HG03571 (cell line): ENCODE measurements around the gene ADAMTS15.

Experiments
- ATAC-seq: cut with Tn5 transposase; IDR thresholded peaks from one replicate; pipeline ENCODE4 v1.9.1; 2021; ENCODE audit not compliant: unreplicated experiment

Gene ADAMTS15

GRCh38 chr11:130458410-130458729 lies 9.9 kb downstream of the ADAMTS15 start:
- ATAC-seq: no peak

- no peak for ATAC-seq
Observed at GRCh38 chr11:130459521-130459920, 11.1 kb downstream of the ADAMTS15 start.

GRCh38 chr11:130462101-130462885 lies 13.8 kb downstream of the ADAMTS15 start:
- ATAC-seq: no peak

GRCh38 chr11:130462931-130463330 lies 14.5 kb downstream of the ADAMTS15 start:
- no peak for ATAC-seq

- ATAC-seq: no peak
Observed at GRCh38 chr11:130464291-130464812, 15.9 kb downstream of the ADAMTS15 start.

- ATAC-seq: no peak
Observed at GRCh38 chr11:130465263-130465662, 16.8 kb downstream of the ADAMTS15 start.

- ATAC-seq: no peak
Observed at GRCh38 chr11:130467116-130467900, 18.9 kb downstream of the ADAMTS15 start.

GRCh38 chr11:130469181-130469580 lies 20.7 kb downstream of the ADAMTS15 start:
- no peak for ATAC-seq

- no peak for ATAC-seq
Observed at GRCh38 chr11:130470832-130471706, 22.6 kb downstream of the ADAMTS15 start.

GRCh38 chr11:130471731-130472433 lies 23.4 kb downstream of the ADAMTS15 start:
- ATAC-seq: no peak

GRCh38 chr11:130472434-130472961 lies 24.1 kb downstream of the ADAMTS15 start:
- ATAC-seq: no peak

- ATAC-seq: no peak
Observed at GRCh38 chr11:130473056-130473794, 24.8 kb downstream of the ADAMTS15 start.

GRCh38 chr11:130473795-130474377 lies 25.4 kb downstream of the ADAMTS15 start:
- no peak for ATAC-seq

GRCh38 chr11:130474637-130475400 lies 26.4 kb downstream of the ADAMTS15 start:
- ATAC-seq: no peak

GRCh38 chr11:130475426-130476053 lies 27.1 kb downstream of the ADAMTS15 start:
- ATAC-seq: no peak

GRCh38 chr11:130476200-130476921 lies 27.9 kb downstream of the ADAMTS15 start:
- ATAC-seq: no peak

GRCh38 chr11:130476922-130477491 lies 28.6 kb downstream of the ADAMTS15 start:
- no peak for ATAC-seq
